Mesendoderm (in vitro differentiated cells): ENCODE measurements around the gene PAGE5.

Experiments
- DNase-seq: peaks from one replicate; pipeline ENCODE4 v3.0.0; 2013
- H2AK5ac ChIP-seq: 2 replicates; pipeline ENCODE4 v1.6.1; 2013; ENCODE audit warnings: low read length, inconsistent platforms
- H2BK120ac ChIP-seq: 2 replicates; pipeline ENCODE4 v1.6.1; 2013; ENCODE audit warnings: low read depth, mild to moderate bottlenecking, low read length, moderate library complexity, mixed read lengths
- H2BK15ac ChIP-seq: replicated peaks from 2 replicates; pipeline ENCODE4 v1.6.1; 2013; ENCODE audit warnings: low read depth, mild to moderate bottlenecking, moderate library complexity
- H2BK5ac ChIP-seq: 2 replicates; pipeline ENCODE4 v1.6.1; 2013; ENCODE audit warnings: low read length, inconsistent platforms
- H3K18ac ChIP-seq: 2 replicates; pipeline ENCODE4 v1.6.1; 2013; ENCODE audit warnings: mild to moderate bottlenecking, low read length, mixed read lengths
- H3K23ac ChIP-seq: one replicate; pipeline ENCODE4 v1.6.1; 2013; ENCODE audit warnings: low read length
- H3K27ac ChIP-seq: 2 replicates; pipeline ENCODE4 v1.5.1; 2013; ENCODE audit warnings: low read depth, mild to moderate bottlenecking, inconsistent platforms, low read length, moderate library complexity
- H3K27me3 ChIP-seq: 2 replicates; pipeline ENCODE4 v1.6.1; 2013; ENCODE audit warnings: low read length, control low read depth, mild to moderate bottlenecking, inconsistent platforms; ENCODE audit not compliant: insufficient read depth, poor library complexity
- H3K36me3 ChIP-seq: 2 replicates; pipeline ENCODE4 v1.6.1; 2013; ENCODE audit warnings: low read length, inconsistent platforms; ENCODE audit not compliant: control insufficient read depth, insufficient read depth
- H3K4ac ChIP-seq: one replicate; pipeline ENCODE4 v1.6.1; 2013; ENCODE audit warnings: low read depth, mild to moderate bottlenecking, low read length, moderate library complexity
- H3K4me1 ChIP-seq: 2 replicates; pipeline ENCODE4 v1.6.1; 2013; ENCODE audit warnings: low read depth, low read length, inconsistent platforms; ENCODE audit not compliant: control insufficient read depth
- H3K4me2 ChIP-seq: 2 replicates; pipeline ENCODE4 v1.6.1; 2013; ENCODE audit warnings: low read length
- H3K4me3 ChIP-seq: 2 replicates; pipeline ENCODE4 v1.5.1; 2013; ENCODE audit warnings: mild to moderate bottlenecking, low read length
- H3K56ac ChIP-seq: one replicate; pipeline ENCODE4 v1.6.1; 2013; ENCODE audit warnings: low read length
- H3K79me1 ChIP-seq: 2 replicates; pipeline ENCODE4 v1.6.1; 2013; ENCODE audit warnings: low read length, inconsistent platforms
- H3K79me2 ChIP-seq: 2 replicates; pipeline ENCODE4 v1.6.1; 2013; ENCODE audit warnings: mild to moderate bottlenecking, low read length; ENCODE audit not compliant: control insufficient read depth, insufficient read depth
- H3K9ac ChIP-seq: 2 replicates; pipeline ENCODE4 v1.6.1; 2013; ENCODE audit warnings: low read length, inconsistent platforms
- H4K5ac ChIP-seq: one replicate; pipeline ENCODE4 v1.6.1; 2013; ENCODE audit warnings: low read length
- H4K8ac ChIP-seq: one replicate; pipeline ENCODE4 v1.6.1; 2013; ENCODE audit warnings: low read depth, mild to moderate bottlenecking, control low read depth, low read length, moderate library complexity
- WGBS: extraction: QIAGEN DNeasy Blood & Tissue Kit; methylation state at CpG from one replicate; pipeline ENCODE4 v1.1.7; 2013; ENCODE audit warnings: low lambda C conversion rate, missing lambda C conversion rate; ENCODE audit not compliant: insufficient coverage; ENCODE audit errors: extremely low coverage; 5-methylcytosine and 5-hydroxymethylcytosine counted together

PAGE5 gene

DNA sequence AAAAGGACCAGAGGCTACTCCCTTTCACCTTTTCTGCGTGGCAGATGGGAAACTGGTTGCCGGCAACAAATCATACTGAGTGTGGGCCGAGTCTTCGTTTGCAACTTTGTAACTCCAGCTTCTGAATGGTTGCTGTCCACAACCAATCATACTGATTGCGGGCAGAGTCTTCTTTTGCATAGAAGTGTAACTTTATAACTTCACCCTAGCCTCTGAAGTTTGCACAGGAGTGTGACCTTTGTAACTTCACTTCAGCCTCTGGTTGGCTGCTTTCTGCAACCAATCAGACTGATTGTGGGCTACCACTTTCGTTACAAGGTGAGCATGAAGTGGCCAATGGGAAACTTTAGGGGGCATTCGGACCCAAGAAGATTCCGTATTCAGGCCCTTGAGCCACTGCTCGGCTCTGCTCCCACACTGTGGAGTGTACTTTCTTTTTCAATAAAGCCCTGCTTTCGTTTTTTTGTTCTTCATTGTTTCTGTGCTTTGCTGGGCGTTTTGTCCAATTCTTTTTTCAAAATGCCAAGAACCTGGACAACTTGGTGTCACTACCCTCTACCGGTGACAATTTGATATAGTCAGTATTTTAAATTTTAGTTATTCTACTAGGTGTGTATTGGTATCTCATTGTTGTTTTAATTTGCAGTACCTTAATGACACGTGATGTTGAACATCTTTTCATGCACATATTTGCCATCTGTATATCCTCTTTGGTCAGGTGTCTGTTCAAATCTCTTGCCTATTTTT, 9.0 kb upstream of the PAGE5 start:
- Histone ChIP-seq H3K36me3 (no peaks in the 10 kb centered on the region), H2AK5ac (no peak overlapping the region), H3K9ac (no peak overlapping the region), H3K4me1 (no peaks in the 10 kb centered on the region), H3K79me1 (no peaks in the 10 kb centered on the region), H3K4ac (no peak overlapping the region), H2BK5ac (no peak overlapping the region), H3K27ac (no peak overlapping the region), H3K23ac (no peak overlapping the region), H3K4me2 (no peak overlapping the region), H4K8ac (no peak overlapping the region), H3K79me2 (no peaks in the 10 kb centered on the region), H2BK120ac (no peak overlapping the region), H2BK15ac (no peak overlapping the region), H3K4me3 (no peak overlapping the region), H3K56ac (no peak overlapping the region), H4K5ac (no peak overlapping the region), H3K27me3 (no peaks in the 10 kb centered on the region), H3K18ac (no peak overlapping the region)
- no peak for DNase-seq
- WGBS: no CpG with 5 or more reads among the region's 13 CpGs

GRCh38 chrX:55213381-55213780, 6.8 kb upstream of the PAGE5 start:
- Histone ChIP-seq H4K8ac (no peak overlapping the region), H3K4ac (no peak overlapping the region), H3K79me1 (no peaks in the 10 kb centered on the region), H2AK5ac (no peak overlapping the region), H3K27me3 (no peaks in the 10 kb centered on the region), H2BK15ac (no peak overlapping the region), H2BK120ac (no peak overlapping the region), H3K27ac (no peak overlapping the region), H3K56ac (no peak overlapping the region), H2BK5ac (no peak overlapping the region), H3K4me1 (no peaks in the 10 kb centered on the region), H3K36me3 (no peaks in the 10 kb centered on the region), H3K23ac (no peak overlapping the region), H3K18ac (no peak overlapping the region), H3K4me2 (no peak overlapping the region), H4K5ac (no peak overlapping the region), H3K4me3 (no peak overlapping the region), H3K79me2 (no peaks in the 10 kb centered on the region), H3K9ac (no peak overlapping the region)
- no CpG with 5 or more reads among the region's 3 CpGs for WGBS
- no peak for DNase-seq

GRCh38 chrX:55240788-55241340, 20.7 kb downstream of the PAGE5 start:
- Histone ChIP-seq H2BK120ac (no peak overlapping the region), H3K23ac (no peak overlapping the region), H3K36me3 (no peaks in the 10 kb centered on the region), H3K9ac (no peak overlapping the region), H2BK15ac (no peak overlapping the region), H3K4me3 (no peak overlapping the region), H3K27me3 (no peaks in the 10 kb centered on the region), H3K4me2 (no peak overlapping the region), H3K4ac (no peak overlapping the region), H3K18ac (no peak overlapping the region), H3K4me1 (no peaks in the 10 kb centered on the region), H3K56ac (no peak overlapping the region), H4K5ac (no peak overlapping the region), H3K79me1 (no peaks in the 10 kb centered on the region), H3K27ac (no peak overlapping the region), H4K8ac (no peak overlapping the region), H2BK5ac (no peak overlapping the region), H3K79me2 (no peaks in the 10 kb centered on the region), H2AK5ac (no peak overlapping the region)
- no CpG with 5 or more reads among the region's 6 CpGs for WGBS
- no peak for DNase-seq

DNA sequence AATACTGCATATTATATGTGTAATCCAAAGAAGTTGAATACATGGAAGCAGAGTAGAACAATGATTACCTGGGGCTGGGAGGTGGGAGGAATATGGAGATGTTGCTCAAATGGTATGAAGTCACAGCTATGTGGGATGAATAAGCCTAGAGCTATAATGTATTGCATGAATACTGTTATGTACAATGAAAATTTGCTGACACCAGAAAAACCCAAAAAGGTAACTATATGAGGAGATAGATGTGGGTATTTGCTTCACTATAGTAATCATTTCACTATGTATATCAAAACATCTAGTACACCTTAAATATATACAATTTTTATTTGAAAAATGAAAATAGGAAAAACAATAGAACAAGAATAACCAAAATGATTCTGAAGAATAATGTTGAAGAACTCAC, 33.4 kb downstream of the PAGE5 start:
- Histone ChIP-seq H3K56ac (no peak overlapping the region), H2BK120ac (no peak overlapping the region), H3K23ac (no peak overlapping the region), H3K36me3 (no peaks in the 10 kb centered on the region), H3K4me1 (no peaks in the 10 kb centered on the region), H3K9ac (no peak overlapping the region), H4K8ac (no peak overlapping the region), H3K27me3 (no peaks in the 10 kb centered on the region), H2AK5ac (no peak overlapping the region), H3K27ac (no peak overlapping the region), H2BK5ac (no peak overlapping the region), H2BK15ac (no peak overlapping the region), H3K18ac (no peak overlapping the region), H3K4me3 (no peak overlapping the region), H3K79me1 (no peaks in the 10 kb centered on the region), H3K79me2 (no peaks in the 10 kb centered on the region), H3K4ac (no peak overlapping the region), H3K4me2 (no peak overlapping the region), H4K5ac (no peak overlapping the region)
- DNase-seq: no peak

DNA sequence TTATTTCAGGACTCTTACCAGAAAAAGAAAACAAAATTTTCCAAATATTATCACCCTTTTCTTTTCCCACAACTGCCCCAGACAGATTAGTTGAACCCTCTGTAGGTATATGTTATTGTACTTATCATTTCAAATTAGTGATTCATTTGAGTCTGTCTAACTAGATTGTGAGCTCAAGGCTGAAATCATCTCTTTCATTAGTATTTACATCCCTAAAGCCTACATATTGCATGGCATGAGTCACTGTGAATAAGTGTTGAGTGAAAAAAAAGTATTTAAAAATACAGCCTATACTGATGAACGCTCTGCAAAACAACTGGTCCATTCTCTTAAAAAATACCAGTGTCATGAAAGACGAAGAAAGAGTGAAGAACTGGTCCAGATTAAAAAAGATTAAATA, 40.7 kb downstream of the PAGE5 start:
- no peak overlapping the region for H2BK5ac ChIP-seq
- no peak overlapping the region for H3K18ac ChIP-seq
- no peaks in the 10 kb centered on the region for H3K79me2 ChIP-seq
- no peak overlapping the region for H3K56ac ChIP-seq
- H2BK120ac ChIP-seq: no peak overlapping the region
- no peaks in the 10 kb centered on the region for H3K36me3 ChIP-seq
- H3K4me2 ChIP-seq: no peak overlapping the region
- no peaks in the 10 kb centered on the region for H3K79me1 ChIP-seq
- H2AK5ac ChIP-seq: no peak overlapping the region
- H3K23ac ChIP-seq: no peak overlapping the region
- WGBS: no CpG with 5 or more reads among the region's 2 CpGs
- no peak overlapping the region for H3K4me3 ChIP-seq
- no peak overlapping the region for H3K9ac ChIP-seq
- no peak overlapping the region for H3K27ac ChIP-seq
- no peak overlapping the region for H4K8ac ChIP-seq
- no peak for DNase-seq
- H2BK15ac ChIP-seq: no peak overlapping the region
- no peaks in the 10 kb centered on the region for H3K4me1 ChIP-seq
- no peak overlapping the region for H4K5ac ChIP-seq
- H3K27me3 ChIP-seq: no peaks in the 10 kb centered on the region
- H3K4ac ChIP-seq: no peak overlapping the region

DNA sequence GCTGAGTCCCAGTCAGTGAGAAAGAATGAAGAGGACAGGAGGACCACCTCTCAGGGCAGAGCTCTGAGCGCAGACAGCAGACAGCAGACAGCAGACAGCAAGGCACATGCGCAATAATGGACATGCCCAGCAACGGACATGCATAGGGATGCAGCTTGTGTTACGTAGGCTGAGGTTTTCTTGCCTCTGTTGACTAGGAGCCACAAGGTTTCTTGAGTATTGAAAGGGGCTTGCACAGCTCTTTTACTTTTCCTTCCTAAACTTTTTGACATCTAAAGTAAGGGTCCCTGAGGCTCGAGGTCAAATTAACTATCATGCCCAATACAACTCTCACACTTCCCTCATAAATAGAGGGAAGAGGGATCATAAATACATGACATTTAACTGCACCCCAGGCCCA, 44.7 kb downstream of the PAGE5 start, which contains the start of gene PAGE3:
PAGE3 (minus strand) TSS at position 101 of the 400 bp plus-strand sequence. CDS start 1,013 bp downstream, outside the sequence.
- no peaks in the 10 kb centered on the region for H3K79me1 ChIP-seq
- no CpG with 5 or more reads among the region's 5 CpGs for WGBS
- no peak within 1 kb of the TSS for H4K5ac ChIP-seq

More for the DNA sequence above, 44.7 kb downstream of the PAGE5 start, which contains the start of gene PAGE3:
- Histone ChIP-seq H3K4ac (no peak within 1 kb of the TSS), H3K79me2 (no peaks in the 10 kb centered on the region), H3K4me3 (no peak within 1 kb of the TSS), H3K56ac (no peak within 1 kb of the TSS), H2BK15ac (no peak within 1 kb of the TSS), H3K4me1 (no peaks in the 10 kb centered on the region), H3K23ac (no peak within 1 kb of the TSS), H2BK5ac (no peak within 1 kb of the TSS), H3K27ac (no peak within 1 kb of the TSS), H3K9ac (no peak within 1 kb of the TSS), H4K8ac (no peak within 1 kb of the TSS), H3K36me3 (no peaks in the 10 kb centered on the region), H3K4me2 (no peak within 1 kb of the TSS), H2BK120ac (no peak within 1 kb of the TSS), H3K18ac (no peak within 1 kb of the TSS), H3K27me3 (no peaks in the 10 kb centered on the region), H2AK5ac (no peak within 1 kb of the TSS)
- DNase-seq: no peak
